ENCODE data around the gene PEAR1.

Gene PEAR1

GRCh38 chr1:156885314-156885713 lies 8.2 kb upstream of the PEAR1 start:
- DNase-seq: no peak

GRCh38 chr1:156885880-156886355 lies 7.6 kb upstream of the PEAR1 start:
- no peak for DNase-seq

GRCh38 chr1:156886583-156887281 lies 6.8 kb upstream of the PEAR1 start:
- no peak for DNase-seq

- DNase-seq: no peak
Measured at GRCh38 chr1:156887317-156887716, 6.2 kb upstream of the PEAR1 start.

GRCh38 chr1:156887734-156888133 lies 5.8 kb upstream of the PEAR1 start:
- DNase-seq: no peak

GRCh38 chr1:156889802-156890580 lies 3.5 kb upstream of the PEAR1 start:
- DNase-seq: peak; percentile 84

- peak; percentile 97 for DNase-seq
Measured at GRCh38 chr1:156892190-156893047, 1.1 kb upstream of the PEAR1 start.

- DNase-seq: no peak
Measured at GRCh38 chr1:156894001-156894400, 483 bp downstream of the PEAR1 start.

- no peak for DNase-seq
Measured at GRCh38 chr1:156894711-156895454, 1.4 kb downstream of the PEAR1 start.

- DNase-seq: no peak
Measured at GRCh38 chr1:156895455-156895812, 1.9 kb downstream of the PEAR1 start.

- DNase-seq: no peak
Measured at GRCh38 chr1:156895927-156896326, 2.4 kb downstream of the PEAR1 start.

GRCh38 chr1:156896490-156897033 lies 3.0 kb downstream of the PEAR1 start:
- no peak for DNase-seq

- DNase-seq: no peak
Measured at GRCh38 chr1:156897078-156897825, 3.7 kb downstream of the PEAR1 start.

GRCh38 chr1:156898161-156898566 lies 4.6 kb downstream of the PEAR1 start:
- DNase-seq: no peak

- no peak for DNase-seq
Measured at GRCh38 chr1:156898971-156899664, 5.6 kb downstream of the PEAR1 start.

GRCh38 chr1:156899956-156900718 lies 6.6 kb downstream of the PEAR1 start:
- no peak for DNase-seq

GRCh38 chr1:156900896-156901589 lies 7.5 kb downstream of the PEAR1 start:
- DNase-seq: no peak

- DNase-seq: no peak
Measured at GRCh38 chr1:156901590-156901900, 8.0 kb downstream of the PEAR1 start.
